GM21737 (cell line): ENCODE data around the gene GNAT3.

Experiments
- ATAC-seq: cut with Tn5 transposase; IDR thresholded peaks from one replicate; pipeline ENCODE4 v1.9.1; 2021; ENCODE audit warnings: mild to moderate bottlenecking, moderate library complexity; ENCODE audit not compliant: unreplicated experiment

The GNAT3 gene

DNA sequence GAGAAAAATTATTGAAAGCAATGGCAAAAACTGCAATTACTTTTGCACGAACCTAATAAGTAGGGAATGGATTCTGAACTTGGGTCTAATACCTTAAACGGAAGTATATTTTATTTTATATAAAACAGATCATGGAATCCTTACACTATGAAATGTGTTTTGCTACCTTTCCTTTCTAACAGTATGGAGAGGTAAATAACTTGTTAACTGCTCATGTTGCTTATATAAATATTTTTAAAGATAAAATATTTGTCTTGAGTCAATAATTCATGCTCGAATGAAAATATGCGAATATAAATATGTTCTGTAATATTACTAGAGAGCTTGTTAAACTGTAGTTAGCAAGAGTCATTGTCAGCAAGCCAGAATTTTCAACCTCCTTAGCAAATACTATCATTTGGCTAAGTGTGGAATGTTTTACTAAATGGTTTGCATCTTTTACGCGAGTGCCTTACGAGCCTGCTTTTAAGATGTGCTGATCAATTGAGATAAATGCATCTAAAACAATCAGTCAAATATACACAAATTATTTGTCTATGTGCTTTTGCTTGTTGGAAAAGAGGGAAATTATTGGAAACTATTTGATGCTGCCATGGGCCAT is 5.9 kb downstream of the GNAT3 start:
- ATAC-seq, result no peak

DNA sequence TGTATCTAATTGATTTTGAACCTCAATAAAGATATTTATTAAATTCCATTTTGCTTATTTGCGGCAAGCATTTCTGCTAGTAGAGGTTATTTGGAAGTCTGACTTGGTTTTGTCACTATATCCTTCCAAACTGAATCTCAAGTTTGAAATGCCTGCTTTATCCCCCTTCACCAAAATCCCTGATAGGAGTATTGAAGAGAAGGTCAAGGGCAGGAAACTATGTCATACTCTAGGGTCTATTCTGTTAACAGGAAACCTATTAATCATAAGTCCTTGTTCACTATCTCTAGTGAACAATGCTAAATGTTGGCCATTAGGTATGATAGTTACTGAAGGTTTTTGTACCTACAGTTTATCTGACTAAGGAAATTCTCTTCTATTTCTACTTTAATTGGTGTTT is 11.5 kb downstream of the GNAT3 start:
- ATAC-seq, result no peak

DNA sequence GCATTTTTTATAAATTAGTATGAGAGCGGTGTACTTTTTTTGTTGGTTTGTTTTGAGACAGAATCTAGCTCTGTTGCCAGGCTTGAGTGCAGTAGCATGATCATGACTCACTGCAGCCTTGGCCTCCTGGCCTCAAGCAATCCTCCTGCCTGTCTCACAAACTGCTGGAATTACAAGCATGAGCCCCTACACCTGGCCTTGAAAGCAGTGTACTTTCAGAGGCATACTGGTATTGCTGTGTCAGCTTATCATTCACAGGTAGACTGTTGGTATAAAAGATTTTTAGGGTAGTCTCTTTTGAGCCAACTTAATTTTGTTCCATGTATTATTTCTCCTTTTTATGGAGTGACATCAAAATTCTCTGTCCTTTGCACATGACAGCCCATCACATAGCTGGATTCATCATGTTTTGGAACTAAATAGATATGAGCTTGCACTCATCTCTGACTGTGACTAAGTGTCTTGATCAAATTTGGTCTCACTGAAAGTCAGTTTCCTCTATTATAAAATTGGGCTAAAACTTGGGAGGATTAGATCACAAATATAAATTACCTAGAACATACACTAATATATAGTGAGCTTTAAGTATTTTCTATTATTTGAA is 12.4 kb downstream of the GNAT3 start:
- no peak for ATAC-seq

DNA sequence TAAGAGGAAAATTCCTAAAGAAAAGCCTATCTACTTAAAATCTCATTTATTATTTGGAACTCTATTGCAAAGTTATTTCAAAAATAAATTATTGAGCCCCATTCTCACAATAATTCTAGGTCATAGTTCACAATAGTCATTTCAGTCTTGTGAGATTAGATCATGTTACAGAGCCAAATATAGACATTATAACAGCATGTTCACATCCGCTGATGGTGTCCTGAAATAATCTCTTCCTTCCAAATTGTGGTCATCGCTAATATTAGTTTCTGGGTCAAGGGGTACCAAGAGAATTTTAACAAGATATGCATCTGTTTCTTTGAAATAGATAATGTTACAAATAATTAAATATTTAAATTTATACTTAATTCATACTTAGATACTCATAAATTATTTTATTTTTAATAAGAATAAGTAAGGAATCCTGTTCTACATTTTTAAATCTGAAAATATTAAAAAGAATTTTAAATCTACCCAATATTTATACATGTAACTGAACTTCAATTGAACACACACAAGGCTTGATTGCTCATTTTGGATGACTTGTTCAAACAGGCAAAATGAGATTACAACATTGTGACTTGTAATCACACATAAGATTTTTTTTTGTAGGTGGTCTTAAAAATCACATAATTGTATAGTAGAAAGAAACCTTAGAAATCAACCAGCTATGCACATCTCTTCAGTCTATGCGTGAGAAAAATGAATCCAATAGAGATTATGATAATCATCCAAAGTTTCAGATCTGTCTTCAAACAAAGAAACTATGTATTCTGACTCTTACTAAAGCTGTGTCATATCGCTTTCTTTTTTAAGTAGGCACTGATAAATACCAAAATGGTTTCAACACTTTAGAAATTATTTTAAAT is 13.1 kb downstream of the GNAT3 start:
- no peak for ATAC-seq

DNA sequence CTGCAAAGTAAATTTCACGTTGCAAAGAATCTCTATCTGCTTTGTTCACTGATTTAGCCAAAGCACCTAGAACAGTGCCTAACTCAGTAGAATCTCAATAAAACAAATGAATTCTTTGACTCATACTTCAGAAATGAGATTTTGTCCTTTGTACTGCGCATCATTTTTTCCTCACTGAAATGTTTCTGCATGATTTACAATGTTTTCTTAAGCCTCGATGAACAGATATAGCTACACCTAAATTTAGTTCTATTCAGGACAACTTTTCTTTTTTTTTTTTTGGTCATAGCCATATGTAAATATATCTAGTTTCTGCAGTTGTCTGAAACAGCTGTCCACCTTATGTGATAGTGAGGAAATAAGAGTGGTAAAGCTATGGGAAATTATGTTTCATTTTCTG is 15.3 kb downstream of the GNAT3 start:
- no peak for ATAC-seq

DNA sequence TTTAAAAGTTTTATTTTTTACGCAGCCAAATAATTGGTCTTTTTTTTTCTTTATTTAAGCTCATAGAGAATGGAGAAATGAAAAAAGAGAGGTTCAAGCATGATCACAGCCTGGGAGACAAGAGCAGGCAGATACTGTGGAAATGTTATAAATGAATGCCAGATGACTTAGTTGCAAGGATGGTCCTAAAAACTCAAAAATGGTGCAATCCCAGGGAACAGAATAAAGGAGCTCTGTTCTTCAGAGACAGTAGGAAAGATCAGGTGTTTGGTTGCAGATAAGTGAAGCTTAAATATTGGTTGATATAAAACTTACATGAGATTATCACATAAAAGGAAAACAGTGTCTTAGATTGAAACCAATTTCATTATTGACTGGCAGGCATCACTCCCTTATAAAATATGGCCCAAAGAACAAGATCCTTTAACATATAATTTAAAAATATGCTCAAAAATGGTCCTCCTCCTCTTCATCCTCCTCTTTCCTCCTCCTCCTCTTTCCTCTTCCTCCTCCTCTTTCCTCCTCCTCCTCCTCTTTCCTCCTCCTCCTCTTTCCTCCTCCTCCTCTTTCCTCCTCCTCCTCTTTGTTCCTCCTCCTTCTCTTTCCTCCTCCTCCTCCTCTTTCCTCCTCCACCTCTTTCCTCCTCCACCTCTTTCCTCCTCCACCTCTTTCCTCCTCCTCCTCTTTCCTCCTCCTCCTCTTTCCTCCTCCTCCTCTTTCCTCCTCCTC is 18.6 kb downstream of the GNAT3 start:
- ATAC-seq, result no peak

DNA sequence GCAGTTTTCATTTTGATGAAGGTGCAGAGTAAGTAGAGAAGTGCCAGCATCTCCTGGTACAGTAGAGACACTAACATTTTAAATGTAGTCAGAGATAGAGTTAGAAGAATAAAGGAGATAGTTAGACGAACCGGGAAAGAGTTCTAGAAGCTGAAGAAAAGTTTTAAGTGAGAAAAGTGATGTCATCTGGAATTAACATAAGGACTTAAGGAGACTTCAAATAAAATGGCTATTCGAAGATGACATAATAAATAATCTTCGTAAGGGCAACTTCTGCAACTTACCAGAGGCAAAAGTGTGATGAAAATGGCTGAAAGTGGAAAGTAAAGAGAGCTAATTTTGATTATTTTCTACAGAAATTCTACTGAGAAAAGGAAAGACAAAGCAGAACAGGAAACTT is 20.4 kb downstream of the GNAT3 start:
- no peak for ATAC-seq

DNA sequence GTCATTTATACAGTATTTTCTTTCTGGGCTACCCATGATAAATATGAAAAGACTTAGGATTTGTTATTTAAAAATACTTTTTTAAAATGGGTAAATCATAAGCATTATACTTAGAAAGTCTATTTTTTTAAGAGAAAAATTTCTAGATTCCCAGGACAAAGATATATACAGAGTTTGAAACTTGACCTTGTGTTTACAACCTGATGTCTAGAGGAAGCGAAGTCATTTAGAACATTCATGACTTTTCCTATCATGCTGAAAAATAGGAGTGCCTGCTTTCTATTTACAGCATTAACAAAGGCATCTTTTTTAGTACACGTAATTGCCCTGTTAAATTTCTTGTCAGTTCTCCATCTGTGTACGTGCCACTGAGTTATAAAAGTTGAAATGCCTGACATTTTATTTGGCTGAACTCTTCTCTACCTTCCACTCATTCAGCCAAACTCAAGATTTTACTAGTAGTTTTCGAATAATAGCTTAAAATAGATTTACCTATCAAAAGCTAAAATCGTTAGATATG is 23.0 kb downstream of the GNAT3 start:
- no peak for ATAC-seq

DNA sequence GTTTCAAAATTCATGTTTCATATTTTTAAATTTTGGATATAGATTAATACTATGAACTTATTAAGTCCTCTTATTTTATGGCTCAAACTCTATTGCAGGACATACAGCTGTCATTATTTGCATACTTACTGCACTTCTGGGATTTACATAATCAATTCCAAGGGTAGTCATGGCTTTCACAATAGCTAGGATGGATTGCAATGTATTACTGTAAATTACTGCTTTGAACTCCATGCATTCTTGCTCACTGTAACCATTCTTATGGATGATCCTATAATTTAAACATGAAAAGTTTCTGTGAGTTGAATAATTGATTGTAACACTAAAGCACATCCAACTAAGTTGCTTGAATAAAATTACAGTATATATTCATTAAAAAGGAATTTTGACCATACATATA is 23.5 kb downstream of the GNAT3 start:
- ATAC-seq, result no peak

DNA sequence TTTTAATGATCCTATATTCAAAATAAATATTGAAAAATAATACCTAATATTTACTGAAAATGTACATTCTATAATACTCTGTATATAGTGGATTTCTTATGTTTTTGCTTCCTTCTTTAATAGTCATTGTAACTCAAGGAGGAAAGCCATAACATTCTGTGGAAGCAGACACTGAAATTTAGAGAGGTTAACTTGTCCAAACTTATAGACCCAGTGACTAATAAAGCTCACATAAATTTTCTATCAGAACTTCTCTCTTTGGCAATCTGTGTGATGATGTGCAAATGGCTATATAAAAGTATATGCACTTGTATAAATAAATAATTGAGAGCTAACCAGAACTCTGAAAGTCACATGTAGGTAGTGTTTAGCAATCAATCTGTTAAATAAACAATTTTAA is 26.1 kb downstream of the GNAT3 start:
- ATAC-seq, result no peak

DNA sequence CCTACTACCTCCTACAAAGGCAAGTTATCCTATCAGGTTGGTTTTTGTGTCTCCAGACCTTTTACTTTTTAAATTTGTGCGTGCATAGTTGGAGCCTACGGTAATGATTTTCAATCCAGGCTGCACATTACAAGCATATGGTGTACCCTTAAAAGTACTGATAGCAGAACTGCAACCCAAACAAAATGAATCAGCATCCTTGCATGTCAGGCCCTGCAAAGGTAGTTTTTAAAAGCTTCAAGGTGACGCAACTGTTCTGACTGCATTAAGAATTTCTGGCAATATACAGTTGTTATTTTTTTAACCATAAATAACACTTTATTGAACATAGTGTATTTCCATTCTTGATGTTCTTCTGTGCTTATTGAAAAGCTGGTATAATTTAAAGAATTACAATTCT is 28.9 kb downstream of the GNAT3 start:
- ATAC-seq, result no peak

DNA sequence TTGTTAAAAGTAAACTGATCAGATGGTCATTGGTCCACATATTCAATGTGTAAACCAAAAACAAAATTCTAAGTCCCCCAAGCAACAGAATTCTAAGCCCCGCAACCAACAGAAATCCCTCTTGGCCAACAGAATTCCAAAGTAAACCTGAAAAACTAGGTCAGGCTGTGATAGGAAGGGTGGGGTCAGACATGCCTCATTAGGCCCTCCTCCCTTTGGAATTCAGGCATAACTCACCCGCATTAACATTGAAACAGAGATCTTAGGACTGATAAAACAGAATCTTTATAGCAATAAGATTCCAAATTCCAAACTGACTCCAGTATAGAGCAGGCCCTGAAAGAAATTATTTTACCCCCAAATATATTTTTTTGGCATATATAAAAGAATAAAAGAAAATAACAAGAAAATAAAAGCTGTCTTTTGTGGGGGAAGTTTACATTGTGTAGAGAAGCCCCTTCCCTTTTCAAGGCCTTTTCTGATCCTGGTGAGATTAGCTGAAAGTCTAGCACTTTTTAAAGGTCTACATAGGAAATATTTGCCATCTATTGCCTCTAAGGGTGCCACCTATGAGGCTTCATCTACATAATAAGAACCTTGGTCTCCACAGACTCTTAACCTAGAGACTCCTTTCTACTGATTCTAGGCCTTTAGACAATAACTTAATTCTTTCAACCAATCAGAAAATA is 30.5 kb downstream of the GNAT3 start:
- ATAC-seq, result no peak

DNA sequence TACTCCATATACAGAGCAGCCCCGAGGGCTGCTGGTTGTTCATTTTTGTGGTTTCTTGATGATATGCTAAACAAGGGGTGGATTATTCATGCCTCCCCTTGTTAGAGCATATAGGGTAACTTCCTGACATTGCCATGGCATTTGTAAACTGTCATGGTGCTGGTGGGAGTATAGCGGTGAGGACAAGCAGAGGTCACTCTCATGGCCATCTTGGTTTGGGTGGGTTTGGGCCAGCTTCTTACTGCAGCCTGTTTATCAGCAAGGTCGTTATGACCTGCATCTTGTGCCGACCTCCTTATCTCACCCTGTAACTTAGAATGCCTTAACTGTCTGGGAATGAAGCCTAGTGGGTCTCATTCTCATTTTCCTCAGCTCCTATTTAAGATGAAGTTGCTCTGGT is 31.3 kb downstream of the GNAT3 start:
- no peak for ATAC-seq

DNA sequence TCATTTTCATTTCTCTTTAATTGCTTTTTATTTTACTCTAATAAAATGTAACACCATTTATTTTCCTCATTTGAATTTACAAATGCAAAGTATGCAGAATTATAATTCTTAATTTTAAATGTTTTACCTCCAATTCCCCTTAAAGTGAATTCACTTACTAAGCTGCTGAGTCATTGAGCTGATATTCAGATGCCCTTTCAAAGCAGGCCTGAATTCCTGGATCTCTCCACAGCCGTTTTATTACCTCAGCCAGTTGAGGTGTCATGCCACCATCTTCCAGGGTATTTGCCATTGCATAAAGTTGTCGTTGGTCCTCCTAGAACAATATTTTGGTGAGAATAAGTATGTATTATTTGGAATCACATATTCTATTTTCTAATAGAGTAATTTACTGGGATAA is 33.2 kb downstream of the GNAT3 start:
- ATAC-seq, result no peak

DNA sequence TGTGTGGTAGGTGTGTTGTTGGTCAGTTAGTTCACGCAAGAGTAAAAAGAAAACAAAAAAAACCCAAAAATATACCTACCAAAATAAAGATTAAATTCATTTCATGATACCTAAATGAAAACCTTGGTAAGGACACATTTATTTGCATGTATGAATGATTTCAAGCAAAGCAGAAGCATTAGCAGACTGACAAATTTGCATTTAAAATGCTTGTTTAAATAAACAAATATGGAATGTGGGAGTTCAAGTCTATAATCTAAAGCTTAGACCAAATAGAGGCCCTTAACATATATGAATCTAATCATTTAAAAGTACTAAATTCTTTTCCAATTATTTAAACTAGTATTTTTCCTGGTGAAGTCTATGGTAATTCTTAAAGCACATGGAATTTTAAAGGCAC is 35.8 kb downstream of the GNAT3 start:
- no peak for ATAC-seq

DNA sequence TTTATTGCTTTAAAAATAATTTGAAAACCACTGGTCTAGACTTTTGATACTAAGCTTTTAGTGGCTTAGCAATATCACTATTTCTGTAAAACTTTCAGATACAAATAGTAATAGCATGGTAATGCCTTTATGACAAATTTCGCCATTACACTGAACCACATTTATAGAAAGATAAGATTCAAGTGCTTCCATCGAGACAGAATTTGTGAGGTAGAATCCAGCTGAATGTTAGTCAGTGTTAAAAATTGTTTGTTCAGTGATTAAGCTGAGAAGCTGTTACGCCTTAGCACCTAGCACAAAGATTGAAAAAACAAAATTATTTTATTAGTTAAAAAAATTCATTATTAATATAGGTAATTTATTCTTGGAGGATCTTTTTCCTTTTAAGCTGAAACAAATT is 36.5 kb downstream of the GNAT3 start:
- ATAC-seq, result no peak

DNA sequence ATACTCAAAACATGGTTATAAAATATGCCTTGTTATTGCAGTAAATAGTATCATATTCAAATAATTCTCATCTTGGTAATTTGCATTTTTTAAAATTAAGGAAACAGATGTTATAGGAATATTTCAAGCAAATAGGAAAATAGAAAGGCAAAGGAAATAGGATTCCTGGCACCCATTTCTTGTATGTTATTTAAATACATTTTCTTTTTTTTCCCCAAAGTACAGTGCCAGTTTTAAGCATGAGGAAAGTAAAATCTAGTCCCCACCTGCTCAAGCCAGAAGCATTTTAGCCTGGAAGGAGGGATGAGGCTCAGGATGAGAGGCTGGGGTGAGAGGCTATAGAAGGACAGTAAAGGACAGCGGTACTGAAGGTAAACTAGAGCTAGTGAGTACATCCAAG is 38.1 kb downstream of the GNAT3 start:
- no peak for ATAC-seq

DNA sequence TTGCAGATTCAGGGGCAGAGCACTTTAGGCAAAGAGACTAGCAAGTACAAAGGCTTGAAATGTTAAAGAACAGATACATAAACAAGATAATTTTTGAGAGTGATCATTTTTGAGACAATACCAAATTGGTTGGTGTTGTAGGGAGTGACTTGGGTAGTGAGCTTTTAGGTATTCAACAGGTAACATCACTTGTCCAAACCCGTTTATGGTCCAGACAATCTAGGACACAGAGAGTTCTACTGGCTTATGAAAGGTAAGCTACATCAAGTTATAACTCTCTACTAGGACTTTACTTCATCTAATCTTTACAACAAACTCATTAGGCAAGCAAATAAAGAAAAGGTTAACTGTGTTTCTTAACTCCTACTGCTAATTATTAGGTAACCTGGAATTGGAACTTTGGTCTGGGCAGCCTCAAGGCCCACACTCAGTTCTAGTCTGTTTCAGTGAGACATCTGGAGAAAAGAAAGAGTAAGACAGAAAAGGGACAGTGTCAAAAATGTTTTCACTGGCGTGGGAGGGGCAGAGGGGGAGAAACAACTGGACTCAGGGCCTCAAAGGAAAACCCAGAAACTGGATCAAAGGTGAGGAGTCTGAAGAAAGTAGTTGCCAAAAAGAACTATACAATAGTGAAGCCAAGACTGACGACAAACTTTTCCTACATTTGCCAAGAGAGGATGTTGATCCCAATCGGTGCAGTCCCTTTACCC is 39.2 kb downstream of the GNAT3 start:
- ATAC-seq, result no peak

DNA sequence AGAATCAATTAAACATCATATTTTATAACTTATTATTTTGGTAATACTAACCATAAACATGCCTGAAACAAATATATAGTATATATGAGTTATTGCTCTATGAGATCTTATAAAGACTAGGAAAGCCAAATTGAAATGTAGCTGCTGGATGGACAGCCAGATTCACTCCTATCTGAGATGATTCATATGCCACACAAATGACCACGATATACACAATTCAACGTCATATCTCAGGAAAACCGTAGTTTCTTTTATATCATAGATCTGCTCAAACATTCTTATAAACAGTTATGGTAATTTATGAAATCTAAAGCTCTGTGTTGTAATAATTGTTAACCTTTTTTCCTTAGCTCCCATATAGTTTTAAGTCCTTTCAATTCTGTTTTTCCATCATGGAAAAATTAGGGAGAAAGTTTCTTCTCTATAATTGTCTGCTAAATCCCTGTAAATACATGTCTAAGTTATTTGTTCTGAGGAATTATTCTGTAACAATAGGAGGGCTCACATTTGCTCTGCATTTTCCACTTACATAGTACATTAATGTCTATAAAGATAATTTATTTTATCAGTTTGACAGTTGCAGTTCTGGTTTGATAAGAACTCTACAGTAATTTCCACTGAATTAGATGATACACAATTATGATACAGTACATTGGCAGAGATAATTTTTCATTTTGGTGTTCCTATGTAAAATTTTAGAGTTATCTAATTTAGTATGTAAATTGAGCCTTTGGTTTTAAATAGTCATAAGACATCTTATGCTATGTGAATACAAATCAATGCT is 42.7 kb downstream of the GNAT3 start:
- ATAC-seq, result no peak
